Measurements from ENCODE around the gene IGFL1.
"Not testable (repeated sequence)": the region's sequence is repeated elsewhere in the genome, so short reads cannot be mapped to it uniquely, and the experiment has no call there.

The IGFL1 gene

GRCh38 chr19:46201454-46202310, 27.9 kb upstream of the IGFL1 start:
- peak in 10 of 56 donors; percentile 6 to 27 (median 12) for DNase-seq

GRCh38 chr19:46202426-46202825, 27.1 kb upstream of the IGFL1 start:
- DNase-seq: no peak

DNA sequence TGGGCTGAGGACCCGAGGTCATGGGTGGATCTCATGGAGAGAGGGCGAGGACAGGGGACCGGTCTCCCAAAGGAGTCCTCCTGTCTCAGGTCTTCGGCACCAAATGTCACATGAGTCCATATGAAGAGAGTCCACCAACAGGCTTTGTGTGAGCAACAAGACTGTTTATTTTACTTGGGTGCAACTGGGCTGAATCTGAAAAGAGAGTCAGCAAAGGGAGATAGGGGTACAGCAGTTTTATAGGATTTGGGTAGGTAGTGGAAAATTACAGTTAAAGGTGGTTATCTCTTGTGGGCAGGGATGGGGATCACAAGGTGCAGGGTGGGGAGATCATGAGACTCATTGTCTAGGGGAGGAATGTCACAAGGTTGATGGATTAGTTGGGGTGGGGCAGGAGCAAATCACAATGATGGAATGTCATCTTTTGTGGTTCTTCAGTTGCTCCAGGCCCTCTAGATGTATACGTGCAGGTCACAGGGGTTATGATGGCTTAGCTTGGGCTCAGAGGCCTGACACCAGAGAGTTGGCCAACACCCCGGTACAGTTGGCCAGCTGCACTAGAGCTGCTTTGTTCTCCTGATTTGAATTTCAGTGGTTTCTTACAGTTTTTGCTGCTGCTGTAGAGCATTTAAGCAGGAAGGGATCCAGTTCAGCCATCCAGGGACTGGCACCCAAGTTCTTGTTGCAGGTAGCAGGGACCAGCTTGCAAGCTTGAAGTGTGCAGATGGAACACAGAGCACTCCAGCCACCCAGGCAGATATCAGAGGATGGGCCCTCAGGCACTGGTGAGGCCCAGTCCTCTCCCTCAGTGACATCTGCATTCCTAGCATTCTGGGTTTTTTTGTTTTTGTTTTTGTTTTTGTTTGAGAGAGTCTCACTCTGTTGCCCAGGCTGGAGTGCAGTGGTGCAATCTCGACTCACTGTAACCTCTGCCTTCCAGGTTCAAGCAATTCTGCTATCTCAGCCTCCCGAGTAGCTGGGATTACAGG, 26.4 kb upstream of the IGFL1 start:
- peak in 3 of 56 donors; percentile 4 to 23 (median 11) for DNase-seq

DNA sequence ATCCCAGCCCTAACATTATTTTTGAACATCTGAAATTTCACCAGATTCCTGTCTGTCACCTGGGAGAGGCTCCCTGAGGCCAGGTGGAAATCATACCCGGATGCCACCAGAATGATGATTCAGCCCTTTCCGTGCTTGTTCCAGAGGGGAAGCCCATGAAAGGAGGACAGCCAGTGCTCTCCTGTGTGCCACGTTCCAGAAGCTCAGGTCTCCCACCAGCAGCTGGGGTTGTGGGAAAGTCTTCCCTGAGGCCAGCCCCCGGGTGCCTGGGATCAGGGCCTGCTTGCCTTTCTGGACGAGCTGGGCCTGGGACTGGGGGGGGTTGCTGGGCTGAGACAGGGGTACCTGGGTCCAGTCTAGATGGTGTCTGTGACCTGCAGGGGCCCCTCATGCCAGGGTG, 25.5 kb upstream of the IGFL1 start:
- DNase-seq: no peak

GRCh38 chr19:46205183-46205984, 24.2 kb upstream of the IGFL1 start:
- no peak for DNase-seq

- DNase-seq: no peak
Observed at GRCh38 chr19:46206176-46206575, 23.4 kb upstream of the IGFL1 start.

GRCh38 chr19:46206682-46207081, 22.9 kb upstream of the IGFL1 start:
- no peak for DNase-seq

- not testable (repeated sequence) for DNase-seq
Observed at GRCh38 chr19:46207858-46208257, 21.7 kb upstream of the IGFL1 start.

DNA sequence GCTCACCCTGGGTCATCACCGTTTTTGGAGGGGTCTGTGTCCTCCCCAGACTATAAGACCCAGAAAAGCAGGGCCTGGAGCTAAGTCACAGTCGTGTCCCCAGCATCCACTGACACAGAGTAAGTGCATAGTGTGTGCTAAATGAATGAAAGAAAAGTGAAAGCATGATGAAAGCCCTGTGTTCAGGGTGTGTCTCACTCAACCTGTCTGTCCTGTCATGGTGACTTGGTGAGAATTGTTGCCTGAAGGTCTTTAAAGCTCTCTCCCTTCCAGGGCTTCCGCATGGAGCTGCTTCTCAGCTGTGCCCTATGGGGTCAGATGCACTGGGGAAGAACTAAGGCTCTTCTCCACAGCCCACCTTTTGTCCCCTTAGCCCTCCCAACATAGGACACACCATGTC, 20.5 kb upstream of the IGFL1 start:
- no peak for DNase-seq

DNA sequence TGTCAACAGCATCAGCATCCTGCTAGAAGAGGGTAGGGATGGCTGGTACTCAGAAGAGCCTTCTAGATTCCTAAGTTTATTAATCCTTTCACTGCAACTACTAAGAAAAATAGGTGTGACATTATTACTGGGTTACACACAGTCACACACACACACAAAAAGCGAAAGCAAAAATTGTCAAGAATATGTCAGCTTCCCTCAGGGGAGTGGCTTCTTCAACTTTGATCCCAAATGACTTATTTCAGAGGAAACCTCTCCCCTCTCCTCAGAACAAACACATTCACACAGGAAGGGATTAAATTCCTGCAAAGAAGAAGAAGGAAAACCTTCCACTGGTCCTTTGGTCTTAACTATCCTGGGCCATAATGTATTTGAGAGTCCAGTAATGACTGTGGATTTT, 20.1 kb upstream of the IGFL1 start:
- no peak for DNase-seq

GRCh38 chr19:46210669-46211068, 18.9 kb upstream of the IGFL1 start:
- DNase-seq: peak in 14 of 56 donors; percentile 8 to 63 (median 18)

- DNase-seq: no peak
Observed at GRCh38 chr19:46211201-46211881, 18.2 kb upstream of the IGFL1 start.

DNA sequence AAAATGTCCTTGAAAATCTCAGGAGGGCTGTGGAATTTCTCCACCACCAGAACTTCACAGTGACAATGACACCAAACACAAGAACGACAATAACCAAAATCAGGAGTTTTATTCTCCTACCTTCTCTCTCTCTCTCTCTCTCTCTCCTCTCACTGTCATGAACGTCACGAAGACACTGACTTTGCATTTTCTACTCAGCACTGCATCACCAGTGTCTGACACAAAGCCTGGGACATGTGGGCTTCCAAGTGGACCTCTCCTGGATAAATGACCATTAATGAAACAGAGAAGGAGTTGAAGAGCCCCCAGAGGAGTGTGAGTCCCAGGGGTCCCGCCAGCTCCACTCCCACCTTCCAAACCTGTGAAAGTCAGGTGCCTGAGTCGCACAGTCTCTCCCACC, 16.9 kb upstream of the IGFL1 start:
- DNase-seq: not testable (repeated sequence)

DNA sequence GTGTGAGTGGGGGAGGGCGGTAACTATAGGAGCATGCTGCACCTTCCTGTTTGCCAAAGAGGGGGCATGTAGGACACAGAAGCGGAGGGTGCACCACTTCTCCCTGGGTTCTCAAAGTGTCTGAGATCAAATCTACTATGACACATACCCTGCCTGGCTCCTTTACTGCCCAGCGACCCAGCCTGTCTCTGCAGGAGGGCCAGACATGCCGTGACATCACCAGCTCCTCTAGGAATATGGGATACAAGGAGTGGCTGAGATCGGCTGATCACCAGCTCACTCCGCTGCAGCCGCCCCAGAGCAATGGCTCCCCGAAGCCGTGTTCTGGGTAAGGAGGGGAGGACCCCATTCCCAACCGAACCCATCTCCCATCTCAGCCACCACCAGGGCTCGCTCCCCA, 16.4 kb upstream of the IGFL1 start:
- no peak for DNase-seq

GRCh38 chr19:46213806-46214205, 15.7 kb upstream of the IGFL1 start:
- no peak for DNase-seq

DNA sequence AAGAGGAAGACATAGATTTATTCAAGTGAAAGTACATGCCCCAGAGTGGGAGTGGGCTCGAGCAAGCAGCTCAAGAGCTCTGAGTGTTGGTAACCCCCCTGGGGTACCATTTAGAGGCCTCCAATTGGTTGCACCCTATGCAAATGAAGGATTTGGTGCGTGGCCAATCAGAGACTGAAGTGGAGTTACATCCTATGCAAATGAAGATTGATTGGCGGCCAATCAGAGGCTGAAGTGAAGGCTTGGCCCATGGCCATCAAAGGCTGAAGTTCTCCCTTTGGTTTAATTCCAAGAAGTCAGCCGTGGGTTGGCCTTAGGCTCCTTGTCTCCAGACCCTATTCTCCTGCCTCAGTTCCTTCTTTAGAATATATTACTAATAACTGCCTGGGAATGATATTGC, 12.9 kb upstream of the IGFL1 start:
- peak in 1 of 56 donors; percentile 16 for DNase-seq

DNA sequence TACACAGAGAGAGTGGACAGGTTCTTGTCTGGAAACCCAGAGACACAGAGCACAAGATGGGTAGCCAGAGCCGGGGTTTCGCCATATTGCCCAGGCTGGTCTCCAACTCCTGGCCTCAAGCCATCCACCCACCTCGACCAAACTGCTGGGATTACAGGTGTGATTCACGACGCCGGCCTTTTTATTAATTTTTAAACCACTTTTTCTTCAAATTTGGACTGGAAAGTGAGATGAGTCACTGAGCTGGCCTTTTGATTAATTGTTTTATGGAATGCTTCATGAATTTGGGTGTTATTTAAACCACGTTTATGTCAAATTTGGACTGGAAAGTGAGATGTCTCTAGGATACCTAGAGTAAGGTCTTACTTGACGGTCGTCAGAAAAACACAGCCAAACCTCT, 12.1 kb upstream of the IGFL1 start:
- no peak for DNase-seq

- DNase-seq: no peak
Observed at GRCh38 chr19:46218160-46218559, 11.4 kb upstream of the IGFL1 start.

- no peak for DNase-seq
Observed at GRCh38 chr19:46220038-46220615, 9.4 kb upstream of the IGFL1 start.

GRCh38 chr19:46221152-46221551, 8.4 kb upstream of the IGFL1 start:
- no peak for DNase-seq

All from amygdala (tissue), 56 donors.